ENCODE measurements around the gene PTS. TPM values are rescaled to one million over a fixed set of nuclear protein-coding genes. Genes with fewer than 3 reads are reported as not detected.

The PTS gene
- total and polyA plus RNA-seq, 9 donors, result 18.3 to 39.7 (median 26.3) TPM

- Histone ChIP-seq H3K9me3 (no peaks in the 10 kb centered on the region), H3K27ac (no peak overlapping the region), H3K4me1 (ENCODE audit: insufficient read depth) (peaks cover 3% of the 10 kb centered on the region), H3K27me3 (no peaks in the 10 kb centered on the region), H3K36me3 (no peaks in the 10 kb centered on the region), H3K4me3 (no peak overlapping the region)
- WGBS, 3 donors, result 46 to 66% (median 54%) methylated on average over 2 of the region's 2 CpGs
- no peak for DNase-seq
- no peak for TF ChIP-seq POLR2A (IDR thresholded peaks at IDR 0.05)
- intact Hi-C loops (cut with DNase I), result no loop called here
These were observed 5.7 kb downstream of the PTS start for GRCh38 chr11:112231952-112232351.

DNA sequence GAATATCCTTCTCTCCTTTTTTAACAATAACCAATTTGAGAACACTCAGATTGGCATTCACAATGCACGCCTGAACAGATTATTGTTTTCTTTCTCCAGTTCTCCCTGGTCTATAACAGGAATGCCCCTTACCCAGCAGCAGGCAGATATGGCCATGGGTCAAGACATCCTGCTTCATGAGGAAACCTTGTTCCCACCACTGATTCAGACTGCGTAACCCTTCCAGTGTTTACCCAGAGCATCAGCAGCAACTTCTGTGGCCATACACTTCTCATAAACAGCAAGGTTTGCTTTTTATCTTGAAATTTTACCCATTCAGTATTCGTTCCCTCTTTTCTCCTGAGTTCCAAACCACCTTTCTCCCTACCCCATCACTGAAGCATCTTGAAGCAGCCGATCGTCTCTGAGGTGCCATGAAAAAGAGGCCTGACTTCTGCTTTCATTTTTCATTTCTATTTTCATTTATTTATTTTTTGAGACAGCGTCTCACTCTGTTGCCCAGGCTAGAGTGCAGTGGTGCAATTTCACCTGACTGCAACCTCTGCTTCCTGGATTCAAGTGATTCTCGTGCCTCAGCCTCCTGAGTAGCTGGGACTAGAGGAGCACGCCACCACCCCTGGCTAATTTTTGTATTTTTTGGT is 9.6 kb downstream of the PTS start:
- H3K9me3 ChIP-seq, result no peaks in the 10 kb centered on the region
- H3K27me3 ChIP-seq, result no peaks in the 10 kb centered on the region
- intact Hi-C loops (cut with DNase I), result no loop called here
- no peak for DNase-seq
- 95 to 96% (median 96%) methylated on average over 8 of the region's 8 CpGs for WGBS, 3 donors
- no peak overlapping the region for H3K4me3 ChIP-seq
- TF ChIP-seq, protein P1, sequence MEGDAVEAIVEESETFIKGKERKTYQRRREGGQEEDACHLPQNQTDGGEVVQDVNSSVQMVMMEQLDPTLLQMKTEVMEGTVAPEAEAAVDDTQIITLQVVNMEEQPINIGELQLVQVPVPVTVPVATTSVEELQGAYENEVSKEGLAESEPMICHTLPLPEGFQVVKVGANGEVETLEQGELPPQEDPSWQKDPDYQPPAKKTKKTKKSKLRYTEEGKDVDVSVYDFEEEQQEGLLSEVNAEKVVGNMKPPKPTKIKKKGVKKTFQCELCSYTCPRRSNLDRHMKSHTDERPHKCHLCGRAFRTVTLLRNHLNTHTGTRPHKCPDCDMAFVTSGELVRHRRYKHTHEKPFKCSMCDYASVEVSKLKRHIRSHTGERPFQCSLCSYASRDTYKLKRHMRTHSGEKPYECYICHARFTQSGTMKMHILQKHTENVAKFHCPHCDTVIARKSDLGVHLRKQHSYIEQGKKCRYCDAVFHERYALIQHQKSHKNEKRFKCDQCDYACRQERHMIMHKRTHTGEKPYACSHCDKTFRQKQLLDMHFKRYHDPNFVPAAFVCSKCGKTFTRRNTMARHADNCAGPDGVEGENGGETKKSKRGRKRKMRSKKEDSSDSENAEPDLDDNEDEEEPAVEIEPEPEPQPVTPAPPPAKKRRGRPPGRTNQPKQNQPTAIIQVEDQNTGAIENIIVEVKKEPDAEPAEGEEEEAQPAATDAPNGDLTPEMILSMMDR (IDR thresholded peaks at IDR 0.05), result no peak
- TF ChIP-seq POLR2A (IDR thresholded peaks at IDR 0.05) (no peak), EP300 (IDR thresholded peaks at IDR 0.05) (no peak)
- H3K36me3 ChIP-seq, result no peaks in the 10 kb centered on the region
- no peaks in the 10 kb centered on the region for H3K4me1 ChIP-seq (ENCODE audit: insufficient read depth)
- no peak overlapping the region for H3K27ac ChIP-seq

- intact Hi-C loops (cut with DNase I), result no loop called here
- DNase-seq, result no peak
- no peaks in the 10 kb centered on the region for H3K4me1 ChIP-seq (ENCODE audit: insufficient read depth)
- TF ChIP-seq POLR2A (IDR thresholded peaks at IDR 0.05) (no peak), EP300 (IDR thresholded peaks at IDR 0.05) (no peak)
- TF ChIP-seq, protein P1 (IDR thresholded peaks at IDR 0.05), result no peak
- no peaks in the 10 kb centered on the region for H3K9me3 ChIP-seq
- no peaks in the 10 kb centered on the region for H3K27me3 ChIP-seq
- H3K4me3 ChIP-seq, result no peak overlapping the region
- no peaks in the 10 kb centered on the region for H3K36me3 ChIP-seq
- H3K27ac ChIP-seq, result no peak overlapping the region
- WGBS, 3 donors, result 92 to 96% (median 96%) methylated on average over 4 of the region's 4 CpGs
These were observed 11.2 kb downstream of the PTS start for GRCh38 chr11:112237451-112237850.

GRCh38 chr11:112238041-112238440 is 11.8 kb downstream of the PTS start:
- DNase-seq, result no peak
- Histone ChIP-seq H3K9me3 (no peaks in the 10 kb centered on the region), H3K36me3 (no peaks in the 10 kb centered on the region), H3K4me1 (ENCODE audit: insufficient read depth) (no peaks in the 10 kb centered on the region), H3K27ac (no peak overlapping the region), H3K27me3 (no peaks in the 10 kb centered on the region), H3K4me3 (no peak overlapping the region)
- 63 to 66% (median 64%) methylated on average over 3 of the region's 3 CpGs for WGBS, 3 donors
- TF ChIP-seq POLR2A (IDR thresholded peaks at IDR 0.05) (no peak), EP300 (IDR thresholded peaks at IDR 0.05) (no peak)
- TF ChIP-seq, protein P1 (IDR thresholded peaks at IDR 0.05), result no peak
- intact Hi-C loops (cut with DNase I), result no loop called here

DNA sequence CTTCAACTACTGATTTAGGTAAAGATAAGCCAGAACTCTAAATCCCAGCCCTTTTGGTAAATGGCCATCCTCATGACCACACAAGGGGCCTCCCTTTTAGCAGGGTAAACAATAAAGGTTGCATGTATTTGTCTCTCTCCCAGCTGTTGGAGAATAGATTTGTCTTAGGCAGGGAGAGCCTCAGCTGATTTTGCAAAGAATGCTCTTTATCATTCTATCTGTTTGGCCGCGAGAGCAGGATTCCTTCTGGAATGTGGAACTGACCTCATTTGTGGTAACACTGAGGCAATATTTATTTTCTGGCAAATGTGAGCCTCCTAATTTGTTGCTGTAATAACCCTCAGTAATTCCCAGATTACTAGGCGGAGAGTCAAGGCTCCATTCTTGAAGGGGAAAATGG is 15.3 kb downstream of the PTS start:
- Histone ChIP-seq H3K27ac (no peak overlapping the region), H3K9me3 (no peaks in the 10 kb centered on the region), H3K36me3 (no peaks in the 10 kb centered on the region), H3K27me3 (no peaks in the 10 kb centered on the region), H3K4me3 (no peak overlapping the region), H3K4me1 (ENCODE audit: insufficient read depth) (no peaks in the 10 kb centered on the region)
- no peak for DNase-seq
- WGBS, 3 donors, result 25 to 48% (median 30%) methylated on average over 3 of the region's 3 CpGs
- intact Hi-C loops (cut with DNase I), result no loop called here
- TF ChIP-seq, protein P1 (IDR thresholded peaks at IDR 0.05), result no peak
- no peak for TF ChIP-seq EP300 (IDR thresholded peaks at IDR 0.05)
- TF ChIP-seq POLR2A (IDR thresholded peaks at IDR 0.05), result no peak
